CD4-positive, alpha-beta memory T cell (primary cell): ENCODE measurements around the gene COA5. TPM values are rescaled to one million over a fixed set of nuclear protein-coding genes. Genes with fewer than 3 reads are reported as not detected.
A peak's percentile ranks its signal among the peaks of the same experiment; 100 is the strongest.

Experiments
- CTCF ChIA-PET: fragments of 350-600 bp; sonication (Branson Sonifier 250); formaldehyde crosslinking; loops from one replicate; lab custom pipeline; 2021; ENCODE audit warnings: inconsistent platforms; ENCODE audit not compliant: partially characterized antibody; lab: Charles Lee
- POLR2A ChIA-PET: fragments of 350-600 bp; sonication (Branson Sonifier 250); formaldehyde crosslinking; loops from one replicate; lab custom pipeline; 2021; ENCODE audit not compliant: partially characterized antibody; lab: Charles Lee
- DNase-seq, 5 donors: peaks; one replicate each; pipeline versions ENCODE4 v3.0.0 to v3.0.0-alpha.2; 2020 to 2022; ENCODE audit warnings: mixed read lengths in 1 of 5
- H3K27ac ChIP-seq: one replicate; pipeline ENCODE4 v1.7.0; 2013; ENCODE audit warnings: low read depth, low read length
- H3K27me3 ChIP-seq: 2 replicates; pipeline ENCODE4 v1.7.0; 2013; ENCODE audit warnings: mild to moderate bottlenecking, low read length, moderate library complexity; ENCODE audit not compliant: insufficient read depth
- H3K36me3 ChIP-seq: 2 replicates; pipeline ENCODE4 v1.7.0; 2013; ENCODE audit warnings: mild to moderate bottlenecking, low read length, moderate library complexity; ENCODE audit not compliant: insufficient read depth
- H3K4me1 ChIP-seq: 2 replicates; pipeline ENCODE4 v1.7.0; 2013; ENCODE audit warnings: mild to moderate bottlenecking, low read length, moderate library complexity; ENCODE audit not compliant: insufficient read depth
- H3K4me3 ChIP-seq, 2 donors: one replicate each; pipeline ENCODE4 v1.7.0; 2013; ENCODE audit warnings: low read length in 2 of 2, mild to moderate bottlenecking in 1 of 2
- H3K9me3 ChIP-seq, 2 donors: one replicate each; pipeline ENCODE4 v1.7.0; 2013; ENCODE audit warnings: low read length in 2 of 2, control low read depth in 1 of 2; ENCODE audit not compliant: control insufficient read depth in 1 of 2
- H3K27ac Mint-ChIP-seq, 7 donors: one replicate each; pipeline ENCODE4 v1.8.0; 2020 to 2021; ENCODE audit warnings: mixed read lengths in 7 of 7, mild to moderate bottlenecking in 6 of 7, inconsistent platforms in 3 of 7, moderate library complexity in 3 of 7
- H3K27me3 Mint-ChIP-seq, 2 donors: one replicate each; pipeline ENCODE4 v1.8.0; 2020 to 2021; ENCODE audit warnings: mixed read lengths in 2 of 2
- H3K36me3 Mint-ChIP-seq, 2 donors: one replicate each; pipeline ENCODE4 v1.8.0; 2020 to 2021; ENCODE audit warnings: mixed read lengths in 2 of 2, inconsistent platforms in 1 of 2, mild to moderate bottlenecking in 1 of 2
- H3K4me1 Mint-ChIP-seq, 4 donors: one replicate each; pipeline ENCODE4 v1.8.0; 2020 to 2021; ENCODE audit warnings: mixed read lengths in 4 of 4, mild to moderate bottlenecking in 1 of 4
- H3K4me3 Mint-ChIP-seq, 8 donors: one replicate each; pipeline ENCODE4 v1.8.0; 2020 to 2021; ENCODE audit warnings: mixed read lengths in 8 of 8, mild to moderate bottlenecking in 7 of 8, moderate library complexity in 6 of 8, inconsistent platforms in 3 of 8
- H3K9me3 Mint-ChIP-seq, 8 donors: one replicate each; pipeline ENCODE4 v1.8.0; 2020 to 2021; ENCODE audit warnings: mixed read lengths in 8 of 8, mild to moderate bottlenecking in 5 of 8, inconsistent platforms in 3 of 8, moderate library complexity in 1 of 8
- intact Hi-C: fragments of 100-400 bp; cut with micrococcal nuclease; formaldehyde crosslinking; loops from one replicate; pipeline ENCODE4 v1.15.1; 2023
- polyA plus RNA-seq, 2 donors: library from polyadenylated mRNA; unstranded; fragments of 300-500 nt; fragmentation: Illumina TruSeq; gene quantifications; one replicate each; pipeline ENCODE4 v1.2.3, GENCODE V29; 2021
- total RNA-seq, 2 experiments: library from RNA; stranded (reverse); gene quantifications; one replicate each; pipeline ENCODE4 v1.2.3, GENCODE V29; 2021

The COA5 gene
- total and polyA plus RNA-seq, 4 experiments from 2014 or later: 32.4 to 52.4 (median 46.1) TPM

- Histone ChIP-seq H3K27me3 (no peaks in the 10 kb centered on the region), H3K4me1 (peaks cover 52% of the 10 kb centered on the region), H3K4me3 (no peak overlapping the region), H3K27ac (peak overlapping the region; percentile 10), H3K36me3 (peaks cover 27% of the 10 kb centered on the region), H3K9me3 (no peaks in the 10 kb centered on the region)
- Mint-ChIP-seq H3K27me3 (no peaks in the 10 kb centered on the region), H3K9me3 (peaks cover 0 to 18% (median 10%) of the 10 kb centered on the region in 8 donors), H3K4me1 (peaks cover 45 to 60% (median 54%) of the 10 kb centered on the region in 4 donors), H3K4me3 (peak overlapping the region in 5 of 8 donors; percentile 10 to 73 (median 33)), H3K36me3 (peaks cover 56 to 74% of the 10 kb centered on the region in 2 donors), H3K27ac (peak overlapping the region; percentile 66 to 89 (median 84))
- CTCF ChIA-PET: interaction anchor here (0.8 to 2.2 kb wide), 53 partner anchors 8 to 843 kb away, joined by 3 to 51 read pairs (median 5); no protein-coding TSS in a partner anchor
- peak; percentile 79 to 85 (median 81) for DNase-seq
- POLR2A ChIA-PET: interaction anchor here (0.7 to 2.2 kb wide), 28 partner anchors 10 to 416 kb away, joined by 3 to 41 read pairs (median 5); partner anchors contain the start of gene MGAT4A
- intact Hi-C loops: loop anchor here (1.0 to 10.0 kb wide), 5 partner anchors 10 to 417 kb away; no protein-coding TSS in a partner anchor
These were observed 41.1 kb upstream of the COA5 start for GRCh38 chr2:98649135-98649991.

- H3K27ac ChIP-seq: peak overlapping the region; percentile 10
- peaks cover 37 to 58% (median 49%) of the 10 kb centered on the region in 4 donors for H3K4me1 Mint-ChIP-seq
- H3K27me3 ChIP-seq: no peaks in the 10 kb centered on the region
- POLR2A ChIA-PET: interaction anchor here (1.3 to 2.2 kb wide), 5 partner anchors 10 to 123 kb away, joined by 4 to 41 read pairs (median 10); partner anchors contain the start of gene MGAT4A
- peaks cover 43% of the 10 kb centered on the region for H3K4me1 ChIP-seq
- H3K36me3 ChIP-seq: peaks cover 26% of the 10 kb centered on the region
- H3K9me3 ChIP-seq: no peaks in the 10 kb centered on the region
- H3K9me3 Mint-ChIP-seq: peaks cover 0 to 18% (median 10%) of the 10 kb centered on the region in 8 donors
- no peak overlapping the region for H3K4me3 ChIP-seq
- peak overlapping the region in 4 of 7 donors; percentile 22 to 87 (median 75) for H3K27ac Mint-ChIP-seq
- intact Hi-C loops: loop anchor here (2.0 to 10.0 kb wide), 2 partner anchors 16 to 84 kb away; no protein-coding TSS in a partner anchor
- H3K4me3 Mint-ChIP-seq: no peak overlapping the region
- H3K36me3 Mint-ChIP-seq: peaks cover 56 to 74% of the 10 kb centered on the region in 2 donors
- DNase-seq: no peak
- H3K27me3 Mint-ChIP-seq: no peaks in the 10 kb centered on the region
- CTCF ChIA-PET: interaction anchor here (0.9 to 2.2 kb wide), 17 partner anchors 9 to 201 kb away, joined by 3 to 51 read pairs (median 6); no protein-coding TSS in a partner anchor
These were observed 40.1 kb upstream of the COA5 start for GRCh38 chr2:98648451-98648850.

- peaks cover 0 to 18% (median 10%) of the 10 kb centered on the region in 8 donors for H3K9me3 Mint-ChIP-seq
- ChIA-PET CTCF (interaction anchor here (1.4 to 2.8 kb wide), 3 partner anchors 12 to 190 kb away, joined by 3 to 30 read pairs (median 22); no protein-coding TSS in a partner anchor), POLR2A (interaction anchor here (2.2 kb wide), 1 partner anchor 124 kb away, joined by 32 read pairs; no protein-coding TSS in a partner anchor)
- DNase-seq: no peak
- intact Hi-C loops: loop anchor here (2.0 to 10.0 kb wide), 2 partner anchors 17 to 83 kb away; no protein-coding TSS in a partner anchor
- Histone ChIP-seq H3K4me3 (no peak overlapping the region), H3K4me1 (peaks cover 36% of the 10 kb centered on the region), H3K9me3 (no peaks in the 10 kb centered on the region), H3K36me3 (peaks cover 34% of the 10 kb centered on the region), H3K27ac (no peak overlapping the region), H3K27me3 (no peaks in the 10 kb centered on the region)
- H3K36me3 Mint-ChIP-seq: peaks cover 55 to 76% of the 10 kb centered on the region in 2 donors
- peaks cover 29 to 50% (median 41%) of the 10 kb centered on the region in 4 donors for H3K4me1 Mint-ChIP-seq
- H3K27ac Mint-ChIP-seq: peak overlapping the region in 2 of 7 donors; percentile 69 to 70
- no peaks in the 10 kb centered on the region for H3K27me3 Mint-ChIP-seq
- no peak overlapping the region for H3K4me3 Mint-ChIP-seq
These were observed 39.3 kb upstream of the COA5 start for GRCh38 chr2:98647636-98648035.

GRCh38 chr2:98643496-98644100 is 35.3 kb upstream of the COA5 start:
- peaks cover 48% of the 10 kb centered on the region for H3K36me3 ChIP-seq
- CTCF ChIA-PET: interaction anchor here (0.6 kb wide), 1 partner anchor 9 kb away, joined by 3 read pairs; no protein-coding TSS in a partner anchor
- peaks cover 6 to 21% (median 11%) of the 10 kb centered on the region in 4 donors for H3K4me1 Mint-ChIP-seq

GRCh38 chr2:98637401-98638147 is 29.3 kb upstream of the COA5 start:
- H3K4me1 Mint-ChIP-seq: peaks cover 27 to 46% (median 38%) of the 10 kb centered on the region in 4 donors
- Histone ChIP-seq H3K27ac (peak overlapping the region; percentile 56), H3K4me3 (no peak overlapping the region), H3K27me3 (no peaks in the 10 kb centered on the region), H3K9me3 (no peaks in the 10 kb centered on the region), H3K36me3 (peaks cover 54% of the 10 kb centered on the region), H3K4me1 (peaks cover 39% of the 10 kb centered on the region)
- peaks cover 49 to 69% of the 10 kb centered on the region in 2 donors for H3K36me3 Mint-ChIP-seq
- H3K9me3 Mint-ChIP-seq: no peaks in the 10 kb centered on the region
- ChIA-PET POLR2A (interaction anchor here (1.2 to 1.3 kb wide), 4 partner anchors 12 to 93 kb away, joined by 5 to 10 read pairs (median 6); partner anchors contain the start of gene MGAT4A), CTCF (no interaction called here)
- H3K4me3 Mint-ChIP-seq: peak overlapping the region in 7 of 8 donors; percentile 61 to 84 (median 73)
- no peaks in the 10 kb centered on the region for H3K27me3 Mint-ChIP-seq
- intact Hi-C loops: loop anchor here (2.0 kb wide), 1 partner anchor 13 kb away; no protein-coding TSS in a partner anchor
- peak; percentile 51 to 88 (median 59) for DNase-seq
- H3K27ac Mint-ChIP-seq: peak overlapping the region; percentile 84 to 95 (median 94)

More at GRCh38 chr2:98643496-98644100, 35.3 kb upstream of the COA5 start:
- no peaks in the 10 kb centered on the region for H3K27me3 Mint-ChIP-seq
- intact Hi-C loops: loop anchor here (10.0 kb wide), 1 partner anchor 79 kb away; no protein-coding TSS in a partner anchor
- no peaks in the 10 kb centered on the region for H3K9me3 ChIP-seq
- H3K27ac Mint-ChIP-seq: peak overlapping the region in 5 of 7 donors; percentile 30 to 70 (median 57)
- H3K4me3 ChIP-seq: no peak overlapping the region
- H3K27me3 ChIP-seq: no peaks in the 10 kb centered on the region
- H3K4me3 Mint-ChIP-seq: no peak overlapping the region
- no peaks in the 10 kb centered on the region for H3K9me3 Mint-ChIP-seq
- H3K36me3 Mint-ChIP-seq: peaks cover 43 to 69% of the 10 kb centered on the region in 2 donors
- POLR2A ChIA-PET: interaction anchor here (0.7 to 1.1 kb wide), 3 partner anchors 16 to 127 kb away, joined by 3 read pairs; no protein-coding TSS in a partner anchor
- peaks cover 3% of the 10 kb centered on the region for H3K4me1 ChIP-seq
- no peak overlapping the region for H3K27ac ChIP-seq
- no peak for DNase-seq
